Adrenal gland (tissue), 5 donors: ENCODE measurements around the gene CHM.

ENCODE experiments used
- POLR2A ChIP-seq, 2 donors: fragments of 450-650 bp; IDR thresholded peaks; one replicate each; pipeline ENCODE4 v1.6.1; 2017; ENCODE audit warnings: antibody characterized with exemption in 2 of 2, mild to moderate bottlenecking in 2 of 2, moderate library complexity in 1 of 2
- TF ChIP-seq, protein P1 (sequence below), 6 experiments: fragments of 450-650 bp in 4 of 6; fragments of 200-600 bp in 2 of 6; sonication (generic) in 1 of 6; IDR thresholded peaks; 1 replicate in 5 of 6; 2 replicates in 1 of 6; pipeline versions ENCODE4 v1.5.1 to v1.8.0; 2016 to 2021; ENCODE audit warnings: antibody characterized with exemption in 6 of 6, mild to moderate bottlenecking in 2 of 6, moderate library complexity in 1 of 6
- donor health status: DM: no; HTN: no; CAD: no.

DNA sequence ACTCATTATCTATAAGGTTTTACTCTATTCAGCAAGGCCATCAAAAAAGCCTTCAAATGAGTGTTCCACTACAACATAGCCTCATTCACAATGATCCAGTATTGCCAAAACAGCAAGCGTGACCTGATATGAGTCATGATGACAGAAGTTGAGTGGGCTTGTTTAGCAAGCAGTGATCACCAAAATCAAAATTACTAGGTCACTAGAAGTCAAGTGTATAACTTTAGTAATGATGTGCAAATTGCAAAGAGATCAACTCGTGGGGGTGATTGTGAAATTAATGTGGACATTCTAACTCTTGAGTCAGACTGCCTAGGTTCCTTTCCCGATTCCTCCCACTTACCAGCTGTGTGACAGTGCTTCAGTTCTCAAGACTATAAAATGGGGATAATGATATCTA is 124.5 kb downstream of the CHM start:
- TF ChIP-seq, protein P1, sequence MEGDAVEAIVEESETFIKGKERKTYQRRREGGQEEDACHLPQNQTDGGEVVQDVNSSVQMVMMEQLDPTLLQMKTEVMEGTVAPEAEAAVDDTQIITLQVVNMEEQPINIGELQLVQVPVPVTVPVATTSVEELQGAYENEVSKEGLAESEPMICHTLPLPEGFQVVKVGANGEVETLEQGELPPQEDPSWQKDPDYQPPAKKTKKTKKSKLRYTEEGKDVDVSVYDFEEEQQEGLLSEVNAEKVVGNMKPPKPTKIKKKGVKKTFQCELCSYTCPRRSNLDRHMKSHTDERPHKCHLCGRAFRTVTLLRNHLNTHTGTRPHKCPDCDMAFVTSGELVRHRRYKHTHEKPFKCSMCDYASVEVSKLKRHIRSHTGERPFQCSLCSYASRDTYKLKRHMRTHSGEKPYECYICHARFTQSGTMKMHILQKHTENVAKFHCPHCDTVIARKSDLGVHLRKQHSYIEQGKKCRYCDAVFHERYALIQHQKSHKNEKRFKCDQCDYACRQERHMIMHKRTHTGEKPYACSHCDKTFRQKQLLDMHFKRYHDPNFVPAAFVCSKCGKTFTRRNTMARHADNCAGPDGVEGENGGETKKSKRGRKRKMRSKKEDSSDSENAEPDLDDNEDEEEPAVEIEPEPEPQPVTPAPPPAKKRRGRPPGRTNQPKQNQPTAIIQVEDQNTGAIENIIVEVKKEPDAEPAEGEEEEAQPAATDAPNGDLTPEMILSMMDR (IDR thresholded peaks at IDR 0.05), result no peak
- no peak for TF ChIP-seq POLR2A (IDR thresholded peaks at IDR 0.05)
